Upper lobe of left lung (tissue), 6 donors: Measurements from ENCODE around the gene RHO. TPM values are rescaled to one million over a fixed set of nuclear protein-coding genes. Genes with fewer than 3 reads are reported as not detected.
A peak's percentile ranks its signal among the peaks of the same experiment; 100 is the strongest.
"Not testable (repeated sequence)": the region's sequence is repeated elsewhere in the genome, so short reads cannot be mapped to it uniquely, and the experiment has no call there.

ENCODE experiments used
- ATAC-seq, 2 donors: fragments of 200-7000 bp; cut with Tn5 transposase; one replicate each; pipeline ENCODE4 v1.9.1; 2022; ENCODE audit warnings: mild to moderate bottlenecking in 2 of 2, moderate library complexity in 2 of 2; ENCODE audit not compliant: low FRiP score in 2 of 2
- DNase-seq, 2 donors: peaks; one replicate each; pipeline ENCODE4 v3.0.0-alpha.2; 2019 to 2020
- H3K27ac ChIP-seq, 4 donors: fragments of 200-600 bp; sonication (generic); one replicate each; pipeline ENCODE4 v1.5.1; 2016 to 2019
- H3K27me3 ChIP-seq, 4 donors: fragments of 200-600 bp; sonication (generic); one replicate each; pipeline ENCODE4 v1.5.1; 2017 to 2019
- H3K36me3 ChIP-seq, 4 donors: fragments of 200-600 bp; sonication (generic); one replicate each; pipeline ENCODE4 v1.5.1; 2016 to 2019
- H3K4me1 ChIP-seq, 4 donors: fragments of 200-600 bp; sonication (generic); one replicate each; pipeline ENCODE4 v1.5.1; 2018 to 2019
- H3K4me3 ChIP-seq, 4 donors: fragments of 200-600 bp; sonication (generic); one replicate each; pipeline ENCODE4 v1.5.1; 2017 to 2019; ENCODE audit warnings: mild to moderate bottlenecking in 2 of 4, moderate library complexity in 1 of 4
- H3K9me3 ChIP-seq, 4 donors: fragments of 200-600 bp; sonication (generic); one replicate each; pipeline ENCODE4 v1.5.1; 2018 to 2019
- EP300 ChIP-seq, 4 donors: sonication (generic); formaldehyde crosslinking; IDR thresholded peaks; one replicate each; pipeline ENCODE4 v1.5.1; 2017; ENCODE audit warnings: antibody characterized with exemption in 4 of 4, control low read depth in 2 of 4
- POLR2A ChIP-seq, 4 donors: fragments of 450-650 bp; IDR thresholded peaks; one replicate each; pipeline ENCODE4 v1.5.1; 2016 to 2017; ENCODE audit warnings: antibody characterized with exemption in 4 of 4, mild to moderate bottlenecking in 2 of 4
- POLR2AphosphoS5 ChIP-seq, 2 donors: sonication (generic); formaldehyde crosslinking; IDR thresholded peaks; one replicate each; pipeline ENCODE4 v1.5.1; 2017; ENCODE audit warnings: antibody characterized with exemption in 2 of 2
- WGBS, 2 donors: methylation state at CpG; one replicate each; pipeline ENCODE4 v1.1.5; 2017 to 2018; 5-methylcytosine and 5-hydroxymethylcytosine counted together
- total RNA-seq, 6 donors: library from RNA; depleted of rRNA in 4 of 6; stranded (reverse); fragments of >200 nt in 4 of 6; gene quantifications; one replicate each; pipeline versions ENCODE4 v1.1.0 to v1.2.1, GENCODE V29; 2016 to 2021
- TF ChIP-seq, protein P1 (sequence below), 6 experiments: fragments of 450-650 bp in 4 of 6; fragments of 200-600 bp in 2 of 6; sonication (generic) in 2 of 6; IDR thresholded peaks; one replicate each; pipeline ENCODE4 v1.5.1; 2016 to 2019; ENCODE audit warnings: antibody characterized with exemption in 6 of 6
- donor health status: DM: no; HTN: no; CAD: no; lungs with moderate emphysema.
- donor health status: DM: no; HTN: yes; CAD: no; lungs with severe emphysema.

Gene RHO
- total RNA-seq, 6 donors from 2014 or later, result not detected

DNA sequence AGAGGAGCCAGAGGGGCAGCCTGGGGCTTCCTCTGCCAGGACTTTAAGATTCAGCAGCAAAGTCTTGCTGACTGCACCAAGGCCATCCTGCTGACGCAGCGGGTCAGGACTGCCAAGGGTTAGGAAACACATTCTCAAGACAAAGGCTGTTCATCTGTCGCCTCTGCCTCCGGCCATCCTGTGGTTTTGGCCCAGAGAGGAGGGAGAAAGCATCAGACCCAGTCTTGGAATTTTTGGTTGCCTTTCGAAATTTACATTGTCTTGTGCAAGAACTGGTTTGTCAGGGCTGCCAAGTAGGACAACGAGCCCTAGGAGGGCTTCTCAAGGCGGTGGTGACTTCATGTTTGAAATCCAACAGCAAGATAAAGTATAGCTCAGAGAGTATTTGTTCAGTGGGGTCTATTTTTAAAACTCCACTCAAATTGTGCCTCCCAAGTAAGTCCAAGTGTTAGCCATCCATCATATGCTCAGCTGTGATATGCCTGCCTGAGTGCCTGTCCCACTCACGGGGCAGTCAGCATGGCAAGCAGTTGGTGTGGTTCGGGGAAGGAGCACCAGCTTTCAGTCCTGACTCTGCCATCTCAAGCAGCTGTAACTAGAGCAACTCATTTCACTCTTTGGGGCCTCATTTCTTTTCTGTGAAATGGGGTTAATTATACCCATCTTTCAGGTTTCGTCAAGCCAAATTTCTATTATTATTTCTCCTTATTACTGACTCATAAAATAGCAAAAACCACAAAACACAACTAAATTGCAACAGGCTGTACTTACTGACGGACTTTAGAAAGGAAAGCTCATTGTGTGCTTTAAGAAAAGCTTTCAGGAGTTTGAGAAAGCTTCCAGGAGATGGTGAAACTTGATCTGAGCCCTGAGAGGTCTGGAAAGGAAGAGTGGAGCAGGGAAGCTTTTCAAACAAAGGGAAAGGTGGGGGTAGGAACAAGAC is 42.4 kb upstream of the RHO start:
- TF ChIP-seq POLR2AphosphoS5 (IDR thresholded peaks at IDR 0.05) (peak; percentile 76 to 77), EP300 (IDR thresholded peaks at IDR 0.05) (peak in 1 of 4 donors; percentile 44), POLR2A (IDR thresholded peaks at IDR 0.05) (peak in 1 of 4 donors; percentile 55)
- TF ChIP-seq, protein P1, sequence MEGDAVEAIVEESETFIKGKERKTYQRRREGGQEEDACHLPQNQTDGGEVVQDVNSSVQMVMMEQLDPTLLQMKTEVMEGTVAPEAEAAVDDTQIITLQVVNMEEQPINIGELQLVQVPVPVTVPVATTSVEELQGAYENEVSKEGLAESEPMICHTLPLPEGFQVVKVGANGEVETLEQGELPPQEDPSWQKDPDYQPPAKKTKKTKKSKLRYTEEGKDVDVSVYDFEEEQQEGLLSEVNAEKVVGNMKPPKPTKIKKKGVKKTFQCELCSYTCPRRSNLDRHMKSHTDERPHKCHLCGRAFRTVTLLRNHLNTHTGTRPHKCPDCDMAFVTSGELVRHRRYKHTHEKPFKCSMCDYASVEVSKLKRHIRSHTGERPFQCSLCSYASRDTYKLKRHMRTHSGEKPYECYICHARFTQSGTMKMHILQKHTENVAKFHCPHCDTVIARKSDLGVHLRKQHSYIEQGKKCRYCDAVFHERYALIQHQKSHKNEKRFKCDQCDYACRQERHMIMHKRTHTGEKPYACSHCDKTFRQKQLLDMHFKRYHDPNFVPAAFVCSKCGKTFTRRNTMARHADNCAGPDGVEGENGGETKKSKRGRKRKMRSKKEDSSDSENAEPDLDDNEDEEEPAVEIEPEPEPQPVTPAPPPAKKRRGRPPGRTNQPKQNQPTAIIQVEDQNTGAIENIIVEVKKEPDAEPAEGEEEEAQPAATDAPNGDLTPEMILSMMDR (IDR thresholded peaks at IDR 0.05), result no peak
- peak overlapping the region; percentile 73 to 81 (median 76) for H3K27ac ChIP-seq
- H3K9me3 ChIP-seq, result no peaks in the 10 kb centered on the region
- ATAC-seq, result peak; percentile 73 to 85
- no peak overlapping the region for H3K4me3 ChIP-seq
- no peaks in the 10 kb centered on the region for H3K27me3 ChIP-seq
- H3K36me3 ChIP-seq, result peaks cover 0 to 40% (median 10%) of the 10 kb centered on the region in 4 donors
- peaks cover 28 to 47% (median 40%) of the 10 kb centered on the region in 4 donors for H3K4me1 ChIP-seq
- peak in 1 of 2 donors; percentile 84 for DNase-seq
- 41 to 52% methylated on average over 11 of the region's 11 CpGs for WGBS, 2 donors

DNA sequence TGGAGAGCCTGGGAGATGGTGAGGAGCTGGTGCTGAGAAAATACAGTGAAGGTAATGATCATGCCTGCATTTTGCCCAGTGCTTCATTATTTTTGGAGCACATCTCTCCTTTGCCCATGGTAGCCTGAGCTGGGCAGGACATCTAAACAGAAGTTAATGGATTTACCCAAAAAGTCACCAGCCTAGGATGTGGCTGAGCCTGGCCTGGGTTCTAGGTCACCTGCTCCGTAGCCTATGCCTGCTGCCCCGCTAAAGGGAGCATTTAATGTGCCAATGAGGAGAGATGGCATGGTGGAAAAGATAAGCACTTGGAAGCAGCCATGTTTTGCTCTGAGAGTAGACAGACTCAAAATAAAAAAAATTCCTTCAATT is 41.8 kb upstream of the RHO start:
- no peak for ATAC-seq
- H3K4me1 ChIP-seq, result peaks cover 26 to 48% (median 39%) of the 10 kb centered on the region in 4 donors
- DNase-seq, result no peak
- peak overlapping the region; percentile 73 to 81 (median 76) for H3K27ac ChIP-seq
- H3K27me3 ChIP-seq, result no peaks in the 10 kb centered on the region
- TF ChIP-seq, protein P1 (IDR thresholded peaks at IDR 0.05), result no peak
- H3K4me3 ChIP-seq, result no peak overlapping the region
- H3K9me3 ChIP-seq, result no peaks in the 10 kb centered on the region
- H3K36me3 ChIP-seq, result peaks cover 0 to 36% (median 9%) of the 10 kb centered on the region in 4 donors
- WGBS, 2 donors, result 85 to 94% methylated on average over 2 of the region's 2 CpGs

DNA sequence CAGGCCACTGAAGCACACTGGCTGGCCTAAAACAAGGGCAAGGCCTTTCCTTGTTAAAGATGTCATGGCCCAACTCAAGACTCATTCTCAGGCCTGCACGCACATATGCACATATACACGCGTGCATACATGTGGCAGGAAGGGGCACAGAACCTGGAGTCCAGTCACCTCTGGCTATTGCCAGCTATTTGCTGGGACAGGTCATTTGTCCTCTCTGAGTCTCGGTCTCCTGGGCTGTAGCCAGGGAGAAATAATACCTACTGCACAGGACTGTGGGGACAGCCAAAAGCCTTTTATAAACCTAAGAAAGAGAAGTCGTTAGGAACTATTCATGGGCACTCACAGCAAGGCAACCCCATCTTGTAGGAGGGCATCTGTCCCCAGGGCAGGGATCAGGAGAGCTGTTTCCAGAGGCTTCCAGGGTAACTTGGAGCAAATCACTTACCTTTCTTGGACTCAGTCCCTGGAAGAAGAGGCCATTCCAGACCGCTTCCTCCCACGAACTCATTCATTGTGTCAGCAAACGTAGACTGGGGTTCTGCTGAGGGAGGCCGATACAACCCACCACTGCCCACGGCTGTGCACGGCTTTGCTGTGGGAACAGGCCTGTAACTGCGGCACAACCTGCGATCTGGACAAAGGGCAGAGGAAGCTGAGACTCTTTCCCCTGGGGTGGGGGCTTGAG is 41.1 kb upstream of the RHO start:
- Histone ChIP-seq H3K27me3 (no peaks in the 10 kb centered on the region), H3K4me3 (no peak overlapping the region), H3K36me3 (peaks cover 0 to 36% (median 8%) of the 10 kb centered on the region in 4 donors), H3K27ac (peak overlapping the region; percentile 73 to 81 (median 76)), H3K4me1 (peaks cover 21 to 46% (median 33%) of the 10 kb centered on the region in 4 donors), H3K9me3 (no peaks in the 10 kb centered on the region)
- no peak for ATAC-seq
- DNase-seq, result no peak
- 87% methylated on average over 12 to 13 of the region's 13 CpGs for WGBS, 2 donors
- TF ChIP-seq POLR2AphosphoS5 (IDR thresholded peaks at IDR 0.05), result no peak
- TF ChIP-seq POLR2A (IDR thresholded peaks at IDR 0.05), result no peak
- TF ChIP-seq, protein P1 (IDR thresholded peaks at IDR 0.05), result no peak
- no peak for TF ChIP-seq EP300 (IDR thresholded peaks at IDR 0.05)

DNA sequence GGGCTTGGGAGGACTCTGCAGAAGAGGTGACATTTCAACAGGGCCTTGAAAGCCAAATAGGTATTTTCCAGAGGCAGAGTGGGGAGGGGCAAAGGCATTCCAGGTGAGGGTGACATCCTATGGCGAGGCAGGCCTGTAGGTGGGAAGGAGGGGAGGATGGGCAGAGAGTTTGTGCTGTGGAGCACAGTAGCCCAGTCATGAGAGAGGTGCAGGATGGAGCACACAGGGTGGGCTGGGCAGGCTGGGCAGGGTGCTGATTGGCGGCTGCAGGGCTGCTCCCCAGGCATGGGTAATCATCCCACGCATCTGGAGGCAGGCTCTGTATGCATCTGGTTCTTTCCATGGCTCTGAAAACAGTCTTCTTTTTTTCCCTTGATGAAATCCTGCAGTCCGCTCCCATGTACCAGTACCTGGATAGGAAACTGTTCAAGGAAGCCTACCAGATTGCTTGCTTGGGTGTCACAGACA is 40.5 kb upstream of the RHO start:
- ATAC-seq, result not testable (repeated sequence)

DNA sequence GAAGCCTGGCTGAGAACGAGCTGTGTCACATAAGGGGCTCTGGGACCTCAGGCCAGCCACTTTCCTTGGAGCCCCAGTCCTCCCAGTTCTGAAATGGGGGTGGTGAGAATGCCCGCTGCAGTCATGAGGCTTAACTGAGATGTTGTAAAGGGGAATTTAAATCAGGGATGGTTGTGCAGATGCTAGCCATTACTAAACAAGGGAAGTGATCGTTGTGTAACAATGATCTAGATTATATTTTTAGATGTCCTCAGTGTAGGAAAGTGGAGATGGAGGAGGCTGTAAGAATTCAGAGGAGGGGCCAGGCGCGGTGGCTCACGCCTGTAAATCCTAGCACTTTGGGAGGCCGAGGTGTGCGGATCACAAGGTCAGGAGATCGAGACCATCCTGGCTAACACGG is 39.2 kb upstream of the RHO start:
- ATAC-seq, result peak in 1 of 2 donors; percentile 23
- peak in 1 of 4 donors; percentile 36 for TF ChIP-seq POLR2A (IDR thresholded peaks at IDR 0.05)
- Histone ChIP-seq H3K27ac (peak overlapping the region in 2 of 4 donors; percentile 58 to 83), H3K4me1 (peaks cover 28 to 47% (median 38%) of the 10 kb centered on the region in 4 donors), H3K36me3 (peaks cover 0 to 36% (median 9%) of the 10 kb centered on the region in 4 donors)
- 74 to 85% methylated on average over 10 of the region's 10 CpGs for WGBS, 2 donors
- not testable (repeated sequence) for H3K9me3 ChIP-seq, H3K4me3 ChIP-seq, H3K27me3 ChIP-seq, DNase-seq

More for the DNA sequence above, 40.5 kb upstream of the RHO start:
- DNase-seq, H3K27me3 ChIP-seq, H3K4me3 ChIP-seq, H3K9me3 ChIP-seq: not testable (repeated sequence)
- 88 to 92% methylated on average over 4 of the region's 4 CpGs for WGBS, 2 donors
- Histone ChIP-seq H3K27ac (peak overlapping the region in 3 of 4 donors; percentile 73 to 81 (median 80)), H3K36me3 (peaks cover 0 to 37% (median 11%) of the 10 kb centered on the region in 4 donors), H3K4me1 (peaks cover 21 to 44% (median 33%) of the 10 kb centered on the region in 4 donors)
